GM19025 (cell line): ENCODE measurements around the gene CD1E.
"Not testable (repeated sequence)": the region's sequence is repeated elsewhere in the genome, so short reads cannot be mapped to it uniquely, and the experiment has no call there.

Experiments
- ATAC-seq: cut with Tn5 transposase; IDR thresholded peaks from one replicate; pipeline ENCODE4 v1.9.1; 2021; ENCODE audit warnings: mild to moderate bottlenecking, low read depth, moderate library complexity; ENCODE audit not compliant: unreplicated experiment

CD1E gene

GRCh38 chr1:158353303-158354075, at the start of gene CD1E:
CD1E (plus strand) TSS chr1:158353894; CDS start chr1:158353989, 95 bp downstream.
- ATAC-seq: no peak

- ATAC-seq: no peak
Observed at GRCh38 chr1:158310623-158311022, 43.1 kb upstream of the CD1E start.

- ATAC-seq: no peak
Observed at GRCh38 chr1:158311066-158311465, 42.6 kb upstream of the CD1E start.

DNA sequence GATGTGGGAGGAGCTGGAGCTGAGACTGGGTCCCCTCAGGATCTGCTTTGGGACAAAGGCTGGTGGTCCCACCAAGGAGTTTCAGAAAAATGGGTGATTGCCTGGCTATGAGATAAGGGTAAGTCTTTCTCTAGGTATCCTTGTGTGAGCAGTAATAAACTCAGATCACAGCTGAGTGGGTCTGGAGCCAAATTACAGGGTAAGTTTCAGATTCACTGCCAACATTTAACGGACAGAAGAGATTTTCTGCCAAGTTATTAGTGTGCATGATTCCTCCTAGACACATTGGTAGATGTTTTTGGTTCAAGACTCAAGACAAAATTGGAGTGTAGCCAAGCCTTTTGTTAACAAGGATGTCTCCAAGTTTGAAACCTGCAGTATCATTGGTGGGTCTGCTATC, 29.8 kb upstream of the CD1E start:
- ATAC-seq: no peak

DNA sequence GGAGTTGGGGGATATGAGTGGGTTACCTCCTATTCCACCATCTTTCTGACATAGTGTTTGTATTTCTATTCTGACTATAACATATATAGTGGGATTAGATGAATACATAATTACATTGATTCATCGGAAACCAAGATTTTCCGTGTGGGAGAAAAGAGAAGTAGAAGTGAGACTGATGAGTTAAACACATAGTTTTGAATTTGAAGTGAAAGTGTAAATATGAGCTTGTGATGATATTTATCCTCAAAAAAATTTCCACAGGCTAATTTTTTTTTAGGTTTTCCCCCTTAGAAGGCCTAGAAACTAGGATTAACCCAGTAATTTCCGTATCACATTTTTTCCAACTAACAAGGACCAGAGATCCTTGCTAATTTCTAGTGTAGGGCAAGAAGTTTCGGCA, 29.3 kb upstream of the CD1E start:
- ATAC-seq: no peak

DNA sequence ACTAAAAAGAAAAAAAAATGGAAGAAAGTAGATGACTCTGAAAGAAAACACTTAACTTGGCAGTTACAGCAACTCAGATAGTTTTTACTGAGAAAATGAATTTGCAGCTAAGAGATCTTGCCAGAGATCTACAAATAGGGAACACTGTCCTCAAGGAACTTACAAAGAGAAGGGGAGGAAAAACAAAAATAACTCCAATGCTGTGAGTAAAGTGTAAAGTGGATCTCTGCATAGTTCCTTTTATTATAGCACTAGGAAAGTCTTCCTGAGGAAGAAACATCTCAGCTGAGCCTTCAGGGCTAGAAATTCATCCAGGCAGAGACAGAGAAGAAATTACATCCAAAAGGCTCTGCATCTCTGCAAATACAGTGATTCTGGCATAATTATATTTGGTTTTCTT, 26.2 kb upstream of the CD1E start:
- ATAC-seq: no peak

- ATAC-seq: no peak
Observed at GRCh38 chr1:158328426-158328825, 25.3 kb upstream of the CD1E start.

DNA sequence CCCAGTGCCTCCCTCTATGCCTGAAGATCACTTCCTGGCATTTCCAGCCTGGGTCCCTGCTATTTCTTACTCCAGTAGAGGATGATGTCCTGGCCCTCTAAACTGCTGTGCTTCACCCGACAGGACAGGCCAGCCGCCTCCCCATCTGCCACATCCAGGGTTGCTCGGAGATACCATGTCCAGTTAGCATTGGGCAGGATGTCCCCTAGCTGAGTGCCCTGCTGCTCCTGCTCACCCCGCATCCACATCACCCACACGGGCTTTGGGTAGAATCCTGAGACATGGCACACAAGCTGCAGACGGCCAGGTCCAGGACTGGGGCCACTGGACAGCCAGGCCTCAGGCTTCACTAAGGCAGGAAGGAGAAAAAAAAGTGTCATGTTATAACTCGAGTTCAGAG, 24.4 kb upstream of the CD1E start:
- no peak for ATAC-seq

GRCh38 chr1:158329733-158330132, 24.0 kb upstream of the CD1E start:
- no peak for ATAC-seq

- no peak for ATAC-seq
Observed at GRCh38 chr1:158330391-158331105, 23.1 kb upstream of the CD1E start.

GRCh38 chr1:158331106-158331425, 22.6 kb upstream of the CD1E start:
- no peak for ATAC-seq

DNA sequence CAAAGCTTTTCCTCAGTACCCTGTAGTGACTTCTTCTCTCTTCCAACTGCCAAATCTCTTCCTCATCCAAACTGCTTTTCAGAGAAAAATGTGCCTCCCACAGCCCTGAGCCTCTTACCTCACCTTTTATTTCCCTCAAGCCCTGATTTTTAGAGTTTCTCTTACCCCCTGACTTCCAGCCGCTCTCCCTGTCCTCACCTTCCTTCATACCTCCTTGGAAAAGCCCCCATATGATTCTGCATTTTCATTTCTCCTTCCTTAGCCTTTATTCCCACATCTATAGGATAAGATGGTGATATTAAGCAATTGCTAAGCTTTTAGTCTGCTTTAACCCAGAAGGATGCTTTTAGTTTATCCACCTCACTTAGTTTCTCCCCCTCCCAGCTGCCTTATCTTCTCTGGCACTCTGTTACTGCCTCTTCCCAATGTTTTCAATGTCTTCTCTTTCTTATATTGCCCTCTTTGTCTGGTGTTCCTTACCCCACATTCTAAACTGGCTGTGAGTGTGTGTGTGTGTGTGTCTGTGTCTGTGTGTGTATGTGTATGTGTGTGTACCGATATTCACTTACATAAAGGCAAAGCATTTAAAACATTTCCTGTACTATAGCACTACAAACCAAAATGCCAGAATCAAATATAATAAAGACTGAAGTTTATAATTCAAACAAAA, 22.1 kb upstream of the CD1E start, which contains the start of gene CD1B:
Gene CD1B (minus strand): TSS at position 51 of the 670 bp plus-strand sequence. CDS start 108 bp downstream, outside the sequence.
- ATAC-seq: no peak

GRCh38 chr1:158333405-158334155, 20.1 kb upstream of the CD1E start:
- no peak for ATAC-seq

DNA sequence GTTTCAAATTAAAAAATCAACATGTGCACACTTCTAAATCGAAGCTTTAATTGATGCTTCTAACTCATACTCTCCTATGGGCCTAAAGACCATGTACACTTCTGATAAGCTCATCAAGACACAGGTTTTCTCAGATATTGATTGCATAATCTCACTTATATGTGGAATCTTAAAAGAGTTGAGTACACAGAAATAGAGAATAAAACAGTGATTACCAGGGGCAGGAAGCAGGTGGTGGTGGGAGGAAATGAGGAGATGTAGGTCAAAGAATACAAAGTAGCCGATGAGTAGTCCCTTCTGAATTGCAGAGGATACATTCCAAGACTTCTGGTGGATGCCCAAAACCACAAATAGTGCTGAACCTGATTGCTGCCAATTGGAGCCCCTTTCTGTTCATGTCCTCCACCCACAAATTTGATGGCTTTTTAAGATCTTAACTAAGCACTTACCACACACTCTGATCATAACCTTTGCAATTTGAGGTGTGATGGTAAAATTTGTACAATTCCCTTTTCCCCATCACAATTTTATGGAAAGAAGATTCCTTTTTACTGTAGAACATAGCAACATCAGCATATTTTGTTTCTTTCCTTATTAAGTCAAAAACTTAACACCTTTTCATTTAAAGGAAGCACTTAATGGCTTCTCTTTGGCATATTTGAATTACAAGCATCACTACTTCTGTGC, 19.0 kb upstream of the CD1E start:
- ATAC-seq: no peak

DNA sequence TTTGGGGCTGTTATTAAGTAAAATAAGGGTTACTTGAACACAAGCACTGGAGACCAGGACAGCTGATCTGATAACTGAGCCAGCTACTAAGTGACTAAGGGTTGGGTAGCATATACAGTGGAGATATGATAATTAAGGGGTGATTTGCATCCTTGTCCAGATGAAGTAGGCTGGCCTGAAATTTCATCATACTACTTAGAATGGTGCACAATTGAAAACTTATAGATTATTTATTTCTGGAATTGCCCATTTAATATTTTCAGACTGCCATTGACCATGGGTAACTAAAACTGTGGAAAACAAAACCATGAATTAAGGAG, 18.5 kb upstream of the CD1E start:
- ATAC-seq: no peak

DNA sequence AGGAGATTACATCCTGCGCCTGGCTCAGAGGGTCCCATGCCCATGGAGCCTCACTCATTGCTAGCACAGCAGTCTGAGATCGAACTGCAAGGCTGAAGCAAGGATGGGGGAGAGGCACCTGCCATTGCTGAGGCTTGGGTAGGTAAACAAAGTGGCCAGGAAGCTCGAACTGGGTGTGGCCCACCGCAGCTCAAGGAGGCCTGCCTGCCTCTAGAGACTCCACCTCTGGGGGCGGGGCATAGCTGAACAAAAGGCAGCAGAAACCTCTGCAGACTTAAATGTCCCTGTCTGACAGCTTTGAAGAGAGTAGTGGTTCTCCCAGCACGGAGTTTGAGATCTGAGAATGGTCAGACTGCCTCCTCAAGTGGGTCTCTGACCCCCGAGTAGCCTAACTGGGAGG, 17.3 kb upstream of the CD1E start:
- ATAC-seq: not testable (repeated sequence)

DNA sequence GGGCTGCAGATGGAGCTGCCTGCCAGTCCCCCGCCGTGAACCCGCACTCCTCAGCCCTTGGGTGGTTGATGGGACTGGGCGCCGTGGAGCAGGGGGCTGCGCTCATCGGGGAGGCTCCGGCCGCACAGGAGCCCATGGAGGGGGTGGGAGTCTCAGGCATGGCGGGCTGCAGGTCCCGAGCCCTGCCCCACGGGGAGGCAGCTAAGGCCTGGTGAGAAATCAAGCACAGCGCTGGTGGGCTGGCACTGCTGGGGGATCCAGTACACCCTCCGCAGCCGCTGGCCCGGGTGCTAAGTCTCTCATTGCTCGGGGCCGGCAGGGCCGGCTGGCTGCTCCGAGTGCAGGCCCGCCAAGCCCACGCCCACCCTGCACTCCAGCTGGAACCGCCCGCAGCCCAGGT, 4.7 kb upstream of the CD1E start:
- not testable (repeated sequence) for ATAC-seq

- ATAC-seq: no peak
Observed at GRCh38 chr1:158354255-158354654, 561 bp downstream of the CD1E start.

- no peak for ATAC-seq
Observed at GRCh38 chr1:158355773-158356285, 2.1 kb downstream of the CD1E start.

- ATAC-seq: no peak
Observed at GRCh38 chr1:158356616-158357015, 2.9 kb downstream of the CD1E start.
